ENCODE data around the gene SYNE4.
"Not testable (repeated sequence)": the region's sequence is repeated elsewhere in the genome, so short reads cannot be mapped to it uniquely, and the experiment has no call there.

The SYNE4 gene

GRCh38 chr19:35990156-35990555 lies 18.5 kb downstream of the SYNE4 start:
- DNase-seq (ENCODE audit: low read depth): no peak

DNA sequence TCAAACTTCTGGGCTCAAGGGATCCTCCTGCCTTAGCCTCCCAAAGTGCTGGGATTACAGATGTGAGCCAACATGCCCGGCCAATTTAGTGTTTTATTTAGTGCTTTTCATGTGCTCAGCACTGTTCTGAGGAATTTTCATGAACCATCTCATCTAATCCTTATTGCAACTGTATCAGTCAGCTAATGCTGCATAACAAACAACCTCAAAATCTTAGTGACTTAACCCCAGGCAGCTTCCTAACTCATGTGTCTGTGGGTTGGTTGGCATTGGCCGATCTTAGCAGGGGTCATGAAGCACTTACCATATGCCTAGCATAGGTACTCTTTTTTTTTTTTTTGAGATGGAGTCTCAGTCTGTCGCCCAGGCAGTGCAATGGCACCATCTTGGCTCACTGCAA lies 19.8 kb downstream of the SYNE4 start:
- DNase-seq (ENCODE audit: low read depth): no peak

GRCh38 chr19:35987571-35987896 lies 21.1 kb downstream of the SYNE4 start:
- DNase-seq (ENCODE audit: low read depth): no peak

DNA sequence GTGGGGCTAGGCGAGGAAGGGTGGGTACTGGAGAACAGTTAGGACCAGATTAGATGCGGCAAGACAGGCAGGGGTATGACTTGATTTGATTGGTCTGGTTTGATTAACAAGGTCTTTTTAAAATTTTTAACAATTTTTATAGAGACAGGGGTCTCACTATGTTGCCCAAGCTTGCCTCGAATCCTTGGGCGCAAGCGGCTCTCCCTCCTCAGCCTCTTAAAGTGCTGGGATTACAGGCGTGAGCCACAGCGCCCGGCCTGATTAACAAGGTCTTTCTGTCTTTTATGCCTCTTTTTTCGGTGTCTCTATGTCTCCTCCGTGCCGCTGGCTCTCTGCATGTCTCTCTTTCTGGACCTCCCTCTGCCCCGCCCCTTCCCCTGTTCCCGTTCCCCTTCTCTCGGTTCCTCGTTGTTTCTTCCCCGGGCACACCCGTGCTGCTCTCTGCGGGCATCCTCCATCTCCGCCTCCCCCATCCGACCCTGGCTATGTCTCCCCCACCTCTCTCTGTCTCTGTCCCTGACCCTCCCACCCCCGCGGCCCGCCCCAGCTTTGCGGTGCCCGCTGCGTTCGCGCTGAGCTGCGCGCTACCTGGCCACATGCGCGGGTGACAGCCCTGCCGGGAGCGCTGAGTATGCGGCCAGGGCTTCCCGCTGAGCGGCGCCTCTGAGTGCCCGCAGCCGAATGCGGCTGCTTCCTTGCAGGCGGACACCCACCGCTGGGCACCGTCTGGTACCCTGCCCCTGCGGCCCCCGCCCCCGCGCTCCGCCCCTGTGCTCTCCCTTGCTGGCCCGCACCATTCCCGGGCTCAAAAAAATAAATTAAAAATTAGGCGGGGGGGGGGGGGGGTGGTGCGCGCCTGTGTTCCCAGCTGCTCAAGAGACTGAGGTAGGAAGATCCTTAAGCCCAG lies 21.7 kb downstream of the SYNE4 start:
- DNase-seq (ENCODE audit: low read depth): no peak

GRCh38 chr19:35986111-35986510 lies 22.5 kb downstream of the SYNE4 start:
- DNase-seq (ENCODE audit: low read depth): no peak

GRCh38 chr19:35983177-35983576 lies 25.4 kb downstream of the SYNE4 start:
- DNase-seq (ENCODE audit: low read depth): no peak

DNA sequence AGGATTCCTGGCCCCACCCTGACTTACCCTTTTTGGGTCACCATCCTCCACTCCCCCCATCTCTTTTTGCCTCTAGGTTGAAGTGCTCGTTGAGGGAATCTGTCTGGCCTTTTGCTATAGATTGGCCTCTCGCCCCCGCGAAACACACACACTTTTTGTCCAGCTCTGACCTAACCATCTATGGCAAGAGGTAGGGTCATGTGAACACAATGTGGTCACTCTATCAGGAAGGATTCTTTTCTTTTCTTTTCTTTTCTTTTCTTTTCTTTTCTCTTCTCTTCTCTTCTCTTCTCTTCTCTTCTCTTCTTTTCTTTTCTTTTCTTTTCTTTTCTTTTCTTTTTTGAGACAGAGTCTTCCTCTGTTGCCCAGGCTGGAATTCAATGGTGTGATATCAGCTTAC lies 27.6 kb downstream of the SYNE4 start:
- not testable (repeated sequence) for DNase-seq (ENCODE audit: low read depth)

- DNase-seq (ENCODE audit: low read depth): no peak
These were observed 29.7 kb downstream of the SYNE4 start for GRCh38 chr19:35978832-35979365.

- no peak for DNase-seq (ENCODE audit: low read depth)
These were observed 30.3 kb downstream of the SYNE4 start for GRCh38 chr19:35978271-35978670.

DNA sequence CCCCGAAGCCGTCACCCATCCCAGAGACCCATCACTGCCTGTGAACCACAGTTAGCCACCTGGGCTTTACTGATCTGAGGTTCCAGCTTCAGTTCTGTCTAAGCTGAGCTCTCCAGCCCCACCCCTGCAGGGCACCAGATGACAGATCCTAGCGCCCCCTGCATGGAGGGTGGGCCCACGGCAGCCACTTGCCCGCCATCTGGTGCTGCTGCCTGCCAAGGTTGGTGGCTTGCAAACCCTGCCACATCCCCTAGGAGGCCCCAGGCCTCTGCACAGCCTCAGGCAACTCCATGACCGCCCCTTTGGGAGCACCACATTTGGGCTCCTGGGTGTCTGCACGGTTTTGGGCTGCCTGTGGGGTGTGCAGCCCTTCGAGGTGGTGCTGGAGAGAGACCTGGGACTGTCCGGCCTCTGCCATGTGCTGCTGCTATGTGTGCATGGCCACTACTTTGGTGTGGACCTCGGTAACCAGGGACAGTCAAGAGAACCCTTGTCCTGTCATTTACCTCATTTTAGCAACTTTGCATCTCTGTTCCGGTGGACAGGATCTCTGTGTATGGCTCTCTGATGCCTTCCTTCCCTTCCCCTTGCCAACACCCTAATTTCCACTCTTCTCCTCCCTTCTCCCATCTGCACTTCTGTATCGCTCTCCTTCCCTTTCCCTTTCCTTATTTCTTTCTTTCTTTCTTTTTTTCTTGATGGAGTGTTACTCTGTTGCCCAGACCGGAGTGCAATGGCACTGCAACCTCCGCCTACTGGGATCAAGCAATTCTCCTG lies 31.0 kb downstream of the SYNE4 start:
- no peak for DNase-seq (ENCODE audit: low read depth)

- DNase-seq (ENCODE audit: low read depth): no peak
These were observed 32.9 kb downstream of the SYNE4 start for GRCh38 chr19:35975608-35976214.

DNA sequence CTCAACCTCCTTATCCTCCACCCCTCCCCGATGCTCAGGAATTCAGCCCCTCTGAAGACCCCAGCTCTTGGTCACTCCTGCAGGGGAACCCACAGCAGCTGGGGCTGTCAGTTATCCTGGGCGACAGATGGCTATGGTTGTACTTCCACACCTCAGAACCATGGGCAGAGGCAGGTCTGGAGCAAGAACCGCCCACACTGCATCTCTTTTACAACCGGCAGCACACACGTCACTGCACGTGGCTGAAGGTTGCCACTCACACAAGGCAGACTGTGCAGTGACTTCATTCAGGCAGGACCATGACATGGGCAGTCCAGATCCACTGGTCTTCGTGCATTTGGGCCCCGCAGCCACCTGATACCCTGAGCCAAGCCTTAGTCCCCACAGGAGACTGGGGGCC lies 35.1 kb downstream of the SYNE4 start:
- no peak for DNase-seq (ENCODE audit: low read depth)

DNA sequence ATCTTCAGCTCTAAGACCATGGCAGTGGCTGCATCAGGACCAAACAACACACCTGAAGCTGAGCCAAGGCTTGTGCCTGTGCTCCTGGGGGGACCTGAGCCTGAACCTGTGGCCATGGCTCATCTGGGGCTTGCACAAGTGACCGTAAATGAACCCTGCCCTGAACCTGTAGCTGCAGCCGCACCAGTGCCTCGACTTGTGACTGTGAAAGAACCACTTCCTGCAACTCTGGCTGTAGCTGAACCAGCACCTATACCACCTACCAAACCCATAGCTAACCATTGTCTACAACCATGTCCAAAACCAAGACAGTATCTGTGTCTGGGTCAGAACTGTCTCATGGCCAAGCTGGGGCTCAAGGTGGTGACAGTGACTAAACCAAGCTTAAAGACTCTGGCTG lies 41.8 kb downstream of the SYNE4 start:
- no peak for DNase-seq (ENCODE audit: low read depth)

DNA sequence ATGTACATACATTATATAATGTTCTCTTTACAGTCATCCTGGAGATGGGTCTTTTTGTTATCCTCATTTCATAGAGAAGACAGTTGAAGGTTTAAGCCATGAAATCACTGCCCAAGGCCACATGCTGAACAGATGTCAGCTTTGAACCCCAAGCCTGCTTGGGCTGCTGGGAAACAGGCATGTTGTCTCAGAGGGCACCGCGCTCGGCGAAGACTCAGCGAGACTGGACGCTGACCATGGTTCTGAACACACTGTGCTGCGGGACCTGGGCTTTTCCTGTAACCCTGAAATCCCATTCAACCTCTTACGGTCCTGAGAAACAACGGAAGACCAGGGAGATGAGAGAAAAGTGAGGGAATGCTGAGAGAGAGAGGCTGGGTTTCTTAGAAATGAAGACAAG lies 45.1 kb downstream of the SYNE4 start:
- DNase-seq (ENCODE audit: low read depth): peak; percentile 27

GRCh38 chr19:35960432-35960972 lies 48.1 kb downstream of the SYNE4 start:
- no peak for DNase-seq (ENCODE audit: low read depth)

DNA sequence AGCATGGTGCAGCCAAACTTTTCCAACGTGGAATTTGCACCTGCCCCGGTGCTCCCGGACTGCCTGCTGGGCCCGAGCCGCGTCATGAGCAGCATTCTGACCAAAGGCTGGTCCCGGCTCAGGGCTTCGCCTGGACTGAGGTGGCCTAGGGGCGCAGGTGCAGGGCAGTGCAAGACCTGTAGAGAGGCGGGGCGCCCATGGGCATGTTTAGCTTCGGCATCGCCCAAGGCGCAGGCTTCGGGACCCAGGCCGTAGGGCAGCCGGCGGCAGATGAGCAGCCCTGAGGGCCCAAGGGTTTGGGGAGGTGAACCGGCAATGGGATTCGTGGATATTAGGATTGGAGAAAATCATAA lies 48.7 kb downstream of the SYNE4 start:
- DNase-seq (ENCODE audit: low read depth): no peak

DNA sequence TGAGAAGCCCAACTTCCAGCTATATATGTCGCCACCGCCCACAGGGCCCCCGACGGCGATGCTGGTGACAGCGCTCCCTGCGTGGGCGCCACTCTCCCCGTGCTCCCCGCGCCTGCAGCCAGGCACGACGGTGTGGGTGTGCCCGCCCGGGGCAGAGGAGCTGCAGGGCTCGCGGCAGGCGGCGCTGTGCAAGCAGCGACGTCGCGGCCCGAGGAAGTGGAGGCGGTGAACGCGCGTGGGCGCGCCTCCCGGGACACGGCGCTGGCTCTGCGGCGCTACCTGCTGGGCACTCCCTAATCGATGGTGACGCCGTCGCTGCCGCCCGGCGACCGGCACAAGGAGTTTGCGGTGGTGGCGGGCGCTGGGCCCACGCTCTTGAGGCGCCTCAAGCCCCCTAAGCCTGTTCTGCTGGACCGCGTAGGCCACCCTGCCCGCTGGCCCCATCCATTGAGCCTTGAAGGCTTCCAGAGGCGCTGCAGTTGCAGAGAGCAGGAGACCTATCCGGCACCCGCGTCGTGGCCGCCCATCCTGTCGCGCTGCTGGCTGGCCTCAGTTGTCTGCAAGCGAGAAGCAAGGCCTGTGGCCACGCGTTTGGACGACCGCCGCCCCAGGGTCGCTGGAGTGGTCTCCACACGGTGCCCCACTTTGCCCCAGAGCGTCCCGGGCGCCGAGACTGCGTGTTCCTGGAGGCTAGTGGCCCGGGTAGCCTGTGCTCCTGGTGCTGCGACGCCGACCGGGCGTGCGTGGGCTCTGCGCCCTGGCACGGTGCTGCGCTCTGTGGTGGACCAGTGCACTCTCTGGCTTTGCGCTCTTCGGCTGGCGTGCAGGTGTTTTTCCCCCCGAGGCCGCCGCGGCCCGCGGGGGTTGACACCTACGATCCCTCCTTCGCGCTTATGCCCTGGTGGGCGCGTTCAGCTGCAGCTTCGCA lies 49.3 kb downstream of the SYNE4 start:
- DNase-seq (ENCODE audit: low read depth): no peak

DNA sequence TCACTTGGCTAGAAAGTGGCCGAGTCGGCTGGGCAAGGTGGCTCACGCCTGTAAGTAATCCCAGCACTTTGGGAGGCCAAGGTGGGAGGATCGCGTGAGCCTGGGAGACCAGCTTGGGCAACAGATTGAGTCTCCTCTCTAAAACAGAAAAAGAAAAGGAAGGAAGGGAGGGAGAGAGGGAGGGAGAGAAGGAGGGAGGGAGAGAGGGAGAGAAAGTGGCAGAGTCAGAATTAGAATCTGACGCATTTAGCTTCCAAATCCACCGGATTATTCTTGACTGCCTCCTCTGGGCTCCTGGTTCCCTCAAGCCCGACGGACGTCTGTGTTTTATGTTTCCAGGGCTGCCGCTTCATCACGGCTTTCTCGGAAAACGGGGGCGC lies 50.0 kb downstream of the SYNE4 start:
- DNase-seq (ENCODE audit: low read depth): no peak

DNA sequence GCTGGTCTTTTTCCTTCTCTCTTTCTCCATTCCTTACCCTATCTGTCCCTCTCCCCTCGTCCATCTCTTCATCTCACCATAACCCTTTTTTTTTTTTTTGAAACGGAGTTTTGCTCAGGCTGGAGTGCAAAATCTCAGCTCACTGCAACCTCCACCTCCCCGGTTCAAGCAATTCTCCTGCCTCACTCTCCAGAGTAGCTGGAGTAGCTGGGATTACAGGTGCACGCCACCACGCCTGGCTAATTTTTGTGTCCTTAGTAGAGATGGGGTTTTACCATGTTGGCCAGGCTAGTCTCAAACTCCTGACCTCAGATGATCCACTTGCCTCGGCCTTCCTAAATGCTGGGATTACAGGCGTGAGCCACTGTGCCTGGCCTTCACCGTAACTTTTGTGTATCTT lies 51.2 kb downstream of the SYNE4 start:
- not testable (repeated sequence) for DNase-seq (ENCODE audit: low read depth)

- DNase-seq (ENCODE audit: low read depth): no peak
These were observed 52.6 kb downstream of the SYNE4 start for GRCh38 chr19:35955881-35956634.
